ENCODE data around the gene OSTF1.

DNA sequence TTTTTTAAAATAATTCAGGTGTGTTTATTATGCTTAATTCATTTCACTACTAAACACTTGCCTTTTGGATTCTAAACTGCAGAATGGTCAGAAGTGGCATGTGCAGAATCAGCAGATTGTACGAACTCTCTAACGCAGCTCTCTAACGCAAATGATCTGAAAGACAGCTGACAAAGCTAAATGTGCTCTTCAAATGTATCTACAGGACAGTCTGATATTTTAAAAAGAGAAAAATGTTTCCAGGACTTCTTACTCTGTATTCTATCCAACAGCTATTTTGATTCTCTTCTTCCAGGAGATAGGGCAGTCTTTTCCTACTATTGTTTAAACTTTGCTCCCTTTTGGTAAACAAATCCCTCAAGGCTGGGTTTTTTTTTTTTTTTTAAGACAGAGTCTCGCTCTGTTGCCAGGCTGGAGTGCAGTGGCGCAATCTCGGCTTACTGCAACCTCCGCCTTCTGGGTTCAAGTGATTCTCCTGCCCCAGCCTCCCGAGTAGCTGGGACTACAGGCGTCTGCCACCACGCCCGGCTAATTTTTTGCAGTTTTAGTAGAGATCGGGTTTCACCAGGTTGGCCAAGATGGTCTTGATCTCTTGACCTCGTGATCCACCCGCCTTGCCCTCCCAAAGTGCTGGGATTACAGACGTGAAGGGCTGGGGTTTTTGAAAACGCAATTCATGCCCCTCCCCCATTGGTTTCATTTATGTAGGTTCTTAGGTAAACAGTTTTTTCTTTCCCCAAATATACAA lies 1.6 kb upstream of the OSTF1 start:
- TF ChIP-seq, protein P1, sequence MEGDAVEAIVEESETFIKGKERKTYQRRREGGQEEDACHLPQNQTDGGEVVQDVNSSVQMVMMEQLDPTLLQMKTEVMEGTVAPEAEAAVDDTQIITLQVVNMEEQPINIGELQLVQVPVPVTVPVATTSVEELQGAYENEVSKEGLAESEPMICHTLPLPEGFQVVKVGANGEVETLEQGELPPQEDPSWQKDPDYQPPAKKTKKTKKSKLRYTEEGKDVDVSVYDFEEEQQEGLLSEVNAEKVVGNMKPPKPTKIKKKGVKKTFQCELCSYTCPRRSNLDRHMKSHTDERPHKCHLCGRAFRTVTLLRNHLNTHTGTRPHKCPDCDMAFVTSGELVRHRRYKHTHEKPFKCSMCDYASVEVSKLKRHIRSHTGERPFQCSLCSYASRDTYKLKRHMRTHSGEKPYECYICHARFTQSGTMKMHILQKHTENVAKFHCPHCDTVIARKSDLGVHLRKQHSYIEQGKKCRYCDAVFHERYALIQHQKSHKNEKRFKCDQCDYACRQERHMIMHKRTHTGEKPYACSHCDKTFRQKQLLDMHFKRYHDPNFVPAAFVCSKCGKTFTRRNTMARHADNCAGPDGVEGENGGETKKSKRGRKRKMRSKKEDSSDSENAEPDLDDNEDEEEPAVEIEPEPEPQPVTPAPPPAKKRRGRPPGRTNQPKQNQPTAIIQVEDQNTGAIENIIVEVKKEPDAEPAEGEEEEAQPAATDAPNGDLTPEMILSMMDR (IDR thresholded peaks at IDR 0.05; ENCODE audit: low read depth, low read length): no peak
- no peak for TF ChIP-seq POLR2A (IDR thresholded peaks at IDR 0.05; ENCODE audit: extremely low read depth, insufficient read length)
- no peak for TF ChIP-seq MYC (IDR thresholded peaks at IDR 0.05; ENCODE audit: low read depth, low read length)

All from NB4 (cell line).